HepG2 (cell line): ENCODE data around the gene CATSPERE. TPM values are rescaled to one million over a fixed set of nuclear protein-coding genes. Genes with fewer than 3 reads are reported as not detected.
A peak's percentile ranks its signal among the peaks of the same experiment; 100 is the strongest.

Experiments used
- ATAC-seq: fragments of 200-7000 bp; cut with Tn5 transposase; 3 replicates; pipeline ENCODE4 v1.9.1; 2020; ENCODE audit warnings: mild to moderate bottlenecking, moderate library complexity
- Bru-seq: library from RNA; stranded (reverse); fragments of 400-500 nt; gene quantifications from one replicate; lab custom pipeline; 2021; lab: Mats Ljungman, UMichigan
- BruChase-seq, 2 experiments: library from RNA; stranded (reverse); fragments of 400-500 nt; gene quantifications; one replicate each; lab custom pipeline; 2021; lab: Mats Ljungman, UMichigan
- BruUV-seq: library from RNA; stranded (reverse); fragments of 400-500 nt; replicated peaks from 2 replicates; lab custom pipeline; 2021; lab: Mats Ljungman, UMichigan
- CTCF ChIA-PET: fragments of 300-600 bp; formaldehyde crosslinking; extraction: SDS; loops from one replicate; lab custom pipeline; 2021; ENCODE audit warnings: low total read pairs, inconsistent platforms, low intra/inter-chr PET ratio; lab: Yijun Ruan, JAX
- POLR2A ChIA-PET: fragments of 350-600 bp; sonication (Branson Sonifier 250); formaldehyde crosslinking; loops from one replicate; lab custom pipeline; 2020; ENCODE audit warnings: antibody characterized with exemption, inconsistent platforms; lab: Yijun Ruan, JAX
- DNase-seq: peaks from one replicate; pipeline ENCODE4 v3.0.0-alpha.2; 2015; ENCODE audit warnings: low spot score
- FAIRE-seq: peaks from 3 replicates; lab custom pipeline; 2011; peaks lifted over from hg19 to GRCh38; lab: Jason Lieb, UNC
- H2AFZ ChIP-seq: one replicate; pipeline ENCODE4 v1.6.1; 2011; ENCODE audit warnings: low read length, inconsistent platforms
- H3K27ac ChIP-seq: fragments of 300-600 bp; 3 replicates; pipeline ENCODE4 v1.8.0; 2011; ENCODE audit warnings: mixed run types, mild to moderate bottlenecking, mixed read lengths, low read length, inconsistent platforms; ENCODE audit not compliant: insufficient read depth; ENCODE audit errors: extremely low read length
- H3K27me3 ChIP-seq, 2 experiments: fragments of 200-600 bp in 1 of 2; 2 replicates in 1 of 2; 3 replicates in 1 of 2; pipeline versions ENCODE4 v1.6.0 to v1.8.0; 2011; ENCODE audit warnings: low read length in 2 of 2, mild to moderate bottlenecking in 2 of 2, moderate library complexity in 2 of 2, inconsistent platforms in 1 of 2; ENCODE audit not compliant: insufficient read depth in 2 of 2, control insufficient read depth in 1 of 2
- H3K36me3 ChIP-seq, 2 experiments: fragments of 200-600 bp in 1 of 2; replicated peaks in 1 of 2; 2 replicates in 1 of 2; 3 replicates in 1 of 2; pipeline versions ENCODE4 v1.5.1 to v1.8.0; 2011; ENCODE audit warnings: low read length in 2 of 2, inconsistent platforms in 1 of 2; ENCODE audit not compliant: insufficient read depth in 2 of 2, control insufficient read depth in 1 of 2
- H3K4me1 ChIP-seq: 2 replicates; pipeline ENCODE4 v1.5.1; 2012; ENCODE audit warnings: low read length, inconsistent platforms; ENCODE audit not compliant: insufficient read depth
- H3K4me2 ChIP-seq: 2 replicates; pipeline ENCODE4 v1.6.0; 2011; ENCODE audit warnings: low read depth, low read length, inconsistent platforms
- H3K4me3 ChIP-seq, 3 experiments: fragments of 200-600 bp in 1 of 3; sonication (generic), shearing (Covaris generic) in 1 of 3; replicated peaks in 1 of 3; 2 replicates each; pipeline ENCODE4 v1.5.1; 2011 to 2016; ENCODE audit warnings: low read length in 3 of 3, inconsistent platforms in 2 of 3, low read depth in 2 of 3, mild to moderate bottlenecking in 2 of 3, control low read depth in 1 of 3, mixed read lengths in 1 of 3; ENCODE audit not compliant: insufficient read depth in 1 of 3
- H3K79me2 ChIP-seq: one replicate; pipeline ENCODE4 v1.6.1; 2011; ENCODE audit warnings: low read length, inconsistent platforms; ENCODE audit not compliant: insufficient read depth
- H3K9ac ChIP-seq: 2 replicates; pipeline ENCODE4 v1.6.0; 2011; ENCODE audit warnings: mild to moderate bottlenecking, low read depth, low read length, inconsistent platforms; ENCODE audit not compliant: insufficient read depth
- H3K9me3 ChIP-seq: 2 replicates; pipeline ENCODE4 v1.5.1; 2012; ENCODE audit warnings: mild to moderate bottlenecking, low read length
- H4K20me1 ChIP-seq: 2 replicates; pipeline ENCODE4 v1.6.0; 2011; ENCODE audit warnings: inconsistent platforms, mild to moderate bottlenecking, low read length, moderate library complexity; ENCODE audit not compliant: insufficient read depth
- ZBTB33 ChIP-seq: sonication (generic); formaldehyde crosslinking; IDR thresholded peaks from 2 replicates; pipeline ENCODE4 v1.4.0; 2020; ENCODE audit warnings: missing genetic modification reagents
- ZNF772 ChIP-seq: sonication (generic); formaldehyde crosslinking; IDR thresholded peaks from 2 replicates; pipeline ENCODE4 v1.5.0; 2020; ENCODE audit warnings: mild to moderate bottlenecking, missing genetic modification reagents
- WGBS: methylation state at CpG from one replicate; pipeline ENCODE4 v1.1.6; 2017; ENCODE audit warnings: low lambda C conversion rate; 5-methylcytosine and 5-hydroxymethylcytosine counted together
- in situ Hi-C: cut with HindIII; loops from 2 replicates; pipeline ENCODE4 v1.10.0; 2017; ENCODE audit warnings: low pct_unique_long_range_greater_than_20kb; ENCODE audit not compliant: extremely low pct_ligation_motif_present
- intact Hi-C: fragments of 100-400 bp; cut with micrococcal nuclease; formaldehyde crosslinking; loops from one replicate; pipeline ENCODE4 v1.10.0; 2022; ENCODE audit not compliant: unreplicated experiment
- long read RNA-seq, 2 experiments: library from RNA in 1 of 2; library from polyadenylated mRNA in 1 of 2; stranded (forward) in 1 of 2; unstranded in 1 of 2; transcript quantifications; one replicate each; pipeline ENCODE4 v2.0.0, GENCODE V29; 2019 to 2022
- polyA minus RNA-seq, 3 experiments: library from RNA; depleted of rRNA, polyadenylated mRNA; stranded (reverse); fragments of >200 nt; gene quantifications; 2 replicates each; pipeline ENCODE4 v1.2.3, GENCODE V29; 2011; ENCODE audit warnings: low replicate concordance in 1 of 3
- polyA plus RNA-seq, 8 experiments: library from polyadenylated mRNA; depleted of rRNA in 3 of 8; stranded (reverse) in 7 of 8; unstranded in 1 of 8; fragments of >200 nt; fragmentation: Illumina TruSeq in 4 of 8; extraction: Trizol in 4 of 8; gene quantifications; 2 replicates each; pipeline versions ENCODE4 v1.2.1 to v1.2.3, GENCODE V29; 2011 to 2016; ENCODE audit warnings: low read depth in 4 of 8, missing spikeins in 1 of 8, mixed read lengths in 1 of 8; ENCODE audit not compliant: insufficient read depth in 1 of 8
- total RNA-seq, 5 experiments: library from RNA; depleted of rRNA; stranded (reverse); fragments of >200 nt; fragmentation: Illumina TruSeq; extraction: Trizol; gene quantifications; 2 replicates each; pipeline ENCODE4 v1.2.3, GENCODE V29; 2016; ENCODE audit warnings: low read depth in 1 of 5

CATSPERE gene
- 0.15 and 0.51 TPM in 2 replicates for total RNA-seq (2016; rRNA removed; fragmentation: Illumina TruSeq; extraction: Trizol)
- total RNA-seq (2016; cell fraction: cytosol; rRNA removed; fragmentation: Illumina TruSeq; extraction: Trizol; ENCODE audit: low read depth), result 0.81 and 1.5 TPM in 2 replicates
- 0.07 and 0.39 TPM in 2 replicates for total RNA-seq (2016; cell fraction: insoluble cytoplasmic fraction; rRNA removed; fragmentation: Illumina TruSeq; extraction: Trizol)
- 0.76 and 1.1 TPM in 2 replicates for total RNA-seq (2016; cell fraction: membrane; rRNA removed; fragmentation: Illumina TruSeq; extraction: Trizol)
- 0.94 and 1.4 TPM in 2 replicates for total RNA-seq (2016; cell fraction: nucleus; rRNA removed; fragmentation: Illumina TruSeq; extraction: Trizol)
- 0.26 and 0.34 TPM in 2 replicates for polyA plus RNA-seq (2011; rRNA removed)
- 0.01 and 0.12 TPM in 2 replicates for polyA plus RNA-seq (2011; cell fraction: cytosol; rRNA removed)
- 0.90 and 1.5 TPM in 2 replicates for polyA plus RNA-seq (2011; cell fraction: nucleus; rRNA removed)
- 0.21 and 0.31 TPM in 2 replicates for polyA plus RNA-seq (2012)
- polyA plus RNA-seq (2016; cell fraction: cytosol; fragmentation: Illumina TruSeq; extraction: Trizol; ENCODE audit: low read depth), result not detected in 2 replicates
- polyA plus RNA-seq (2016; cell fraction: insoluble cytoplasmic fraction; fragmentation: Illumina TruSeq; extraction: Trizol; ENCODE audit: low read depth), result not detected in 2 replicates
- polyA plus RNA-seq (2016; cell fraction: membrane; fragmentation: Illumina TruSeq; extraction: Trizol; ENCODE audit: low read depth), result not detected in 2 replicates
- polyA plus RNA-seq (2016; cell fraction: nucleus; fragmentation: Illumina TruSeq; extraction: Trizol; ENCODE audit: insufficient read depth, low read depth), result 0.64 and 1.1 TPM in 2 replicates
- polyA minus RNA-seq (2011; rRNA and poly(A)+ RNA removed; ENCODE audit: low replicate concordance), result 1.4 TPM in 2 replicates
- polyA minus RNA-seq (2011; cell fraction: cytosol; rRNA and poly(A)+ RNA removed), result not detected in 2 replicates
- polyA minus RNA-seq (2011; cell fraction: nucleus; rRNA and poly(A)+ RNA removed), result 2.1 and 2.3 TPM in 2 replicates
- percentile 40 among the genes with signal in this experiment for Bru-seq, nascent RNA
- percentile 34 among the genes with signal in this experiment for BruChase-seq, experiment 1, labeled RNA remaining after a 6-hour chase
- BruChase-seq, experiment 2, labeled RNA remaining after a 2-hour chase, result percentile 45 among the genes with signal in this experiment
- long read RNA-seq, experiment 1, result 0 reads
- long read RNA-seq, experiment 2, result 0 reads

GRCh38 chr1:244461245-244462071 is at the start of gene CATSPERE:
TSS of gene CATSPERE (plus strand) at chr1:244461273. CDS start at chr1:244461430, 157 bp downstream.
- H3K4me3 ChIP-seq, result no peak within 1 kb of the TSS
- no peak within 1 kb of the TSS for H3K27ac ChIP-seq
- in situ Hi-C loops, result no loop called here
- intact Hi-C loops, result no loop called here
- H2AFZ ChIP-seq, result no peak within 1 kb of the TSS
- H3K4me1 ChIP-seq, result no peaks in the 10 kb centered on the region
- no peaks in the 10 kb centered on the region for H3K27me3 ChIP-seq
- POLR2A ChIA-PET, result no interaction called here
- no peaks in the 10 kb centered on the region for H3K79me2 ChIP-seq
- H4K20me1 ChIP-seq, result no peaks in the 10 kb centered on the region
- no peak within 1 kb of the TSS for H3K4me2 ChIP-seq
- BruUV-seq, result no TSS peak
- ATAC-seq (no peak), DNase-seq (no peak), FAIRE-seq (no peak)
- no peaks in the 10 kb centered on the region for H3K36me3 ChIP-seq
- no peaks in the 10 kb centered on the region; the same call in 1 of the 2 replicates for H3K9me3 ChIP-seq
- TF ChIP-seq ZBTB33, result peak; percentile 51; the same call in 1 of the 2 replicates
- TF ChIP-seq ZNF772 (CRISPR knock-in tag), result no peak
- CTCF ChIA-PET, result no interaction called here
- 96% methylated on average over 52 of the region's 61 CpGs for WGBS
- no peak within 1 kb of the TSS for H3K9ac ChIP-seq
